CD14-positive monocyte (primary cell): Measurements from ENCODE around the gene YES1. TPM values are rescaled to one million over a fixed set of nuclear protein-coding genes. Genes with fewer than 3 reads are reported as not detected.
A peak's percentile ranks its signal among the peaks of the same experiment; 100 is the strongest.

Source experiments
- DNase-seq, 3 donors: peaks; one replicate each; pipeline ENCODE4 v3.0.0-alpha.2; 2011 to 2022
- H2AFZ ChIP-seq: 2 replicates; pipeline ENCODE4 v1.6.0; 2012; ENCODE audit warnings: mild to moderate bottlenecking, low read depth, low read length, inconsistent platforms; ENCODE audit not compliant: insufficient read depth, poor library complexity, severe bottlenecking
- H3K27ac ChIP-seq, 2 donors: 1 replicate in 1 of 2; 2 replicates in 1 of 2; pipeline ENCODE4 v1.5.1; 2012 to 2013; ENCODE audit warnings: low read length in 2 of 2, control low read depth in 1 of 2, inconsistent platforms in 1 of 2, low read depth in 1 of 2, mild to moderate bottlenecking in 1 of 2
- H3K27me3 ChIP-seq, 2 donors: one replicate each; pipeline versions ENCODE4 v1.6.0 to v1.6.1; 2011 to 2013; ENCODE audit warnings: low read length in 2 of 2; ENCODE audit not compliant: control insufficient read depth in 2 of 2, insufficient read depth in 2 of 2
- H3K36me3 ChIP-seq, 2 donors: replicated peaks in 1 of 2; 1 replicate in 1 of 2; 2 replicates in 1 of 2; pipeline versions ENCODE4 v1.5.1 to v1.6.1; 2012 to 2013; ENCODE audit warnings: low read length in 2 of 2, control low read depth in 1 of 2, inconsistent platforms in 1 of 2, mild to moderate bottlenecking in 1 of 2; ENCODE audit not compliant: insufficient read depth in 2 of 2, control insufficient read depth in 1 of 2
- H3K4me1 ChIP-seq, 2 donors: 1 replicate in 1 of 2; 2 replicates in 1 of 2; pipeline versions ENCODE4 v1.5.1 to v1.6.1; 2012 to 2013; ENCODE audit warnings: low read length in 2 of 2, control low read depth in 1 of 2, inconsistent platforms in 1 of 2, mild to moderate bottlenecking in 1 of 2, moderate library complexity in 1 of 2; ENCODE audit not compliant: insufficient read depth in 2 of 2, control insufficient read depth in 1 of 2
- H3K4me2 ChIP-seq: replicated peaks from 2 replicates; pipeline ENCODE3; 2012; ENCODE audit warnings: low read length, moderate library complexity, mild to moderate bottlenecking; ENCODE audit not compliant: poor library complexity, severe bottlenecking; ENCODE audit errors: extremely low read depth
- H3K4me3 ChIP-seq, 3 experiments: fragments of 200-600 bp in 1 of 3; sonication (generic) in 1 of 3; replicated peaks in 1 of 3; 1 replicate in 2 of 3; 2 replicates in 1 of 3; pipeline ENCODE4 v1.5.1; 2011 to 2013; ENCODE audit warnings: low read length in 3 of 3, mild to moderate bottlenecking in 3 of 3, control low read depth in 2 of 3, low read depth in 2 of 3, inconsistent platforms in 1 of 3, moderate library complexity in 1 of 3
- H3K79me2 ChIP-seq: 2 replicates; pipeline ENCODE4 v1.6.0; 2012; ENCODE audit warnings: mild to moderate bottlenecking, control low read depth, inconsistent platforms, low read length, moderate library complexity; ENCODE audit not compliant: insufficient read depth
- H3K9ac ChIP-seq: 2 replicates; pipeline ENCODE4 v1.6.0; 2017; ENCODE audit warnings: low read length, mild to moderate bottlenecking; ENCODE audit not compliant: insufficient read depth, poor library complexity, severe bottlenecking
- H3K9me3 ChIP-seq, 2 donors: replicated peaks in 1 of 2; 1 replicate in 1 of 2; 2 replicates in 1 of 2; pipeline versions ENCODE4 v1.5.1 to v1.6.1; 2012 to 2013; ENCODE audit warnings: low read length in 2 of 2, control low read depth in 1 of 2; ENCODE audit not compliant: control insufficient read depth in 1 of 2, insufficient read depth in 1 of 2
- H4K20me1 ChIP-seq: 2 replicates; pipeline ENCODE4 v1.6.0; 2012; ENCODE audit warnings: mild to moderate bottlenecking, low read length, control low read depth, moderate library complexity; ENCODE audit not compliant: insufficient read depth
- H3K27ac Mint-ChIP-seq, 7 donors: one replicate each; pipeline ENCODE4 v1.8.0; 2020; ENCODE audit warnings: mild to moderate bottlenecking in 7 of 7, mixed read lengths in 7 of 7, moderate library complexity in 6 of 7, inconsistent platforms in 2 of 7
- H3K27me3 Mint-ChIP-seq, 3 donors: one replicate each; pipeline ENCODE4 v1.8.0; 2021 to 2022; ENCODE audit warnings: low read depth in 3 of 3, mild to moderate bottlenecking in 3 of 3, mixed read lengths in 3 of 3, moderate library complexity in 3 of 3, inconsistent platforms in 1 of 3
- H3K36me3 Mint-ChIP-seq, 2 donors: one replicate each; pipeline ENCODE4 v1.8.0; 2020; ENCODE audit warnings: mixed read lengths in 2 of 2, inconsistent platforms in 1 of 2, mild to moderate bottlenecking in 1 of 2
- H3K4me1 Mint-ChIP-seq: one replicate; pipeline ENCODE4 v1.8.0; 2020; ENCODE audit warnings: mild to moderate bottlenecking, mixed read lengths
- H3K4me3 Mint-ChIP-seq, 2 donors: one replicate each; pipeline ENCODE4 v1.8.0; 2020; ENCODE audit warnings: mild to moderate bottlenecking in 2 of 2, mixed read lengths in 2 of 2, moderate library complexity in 1 of 2
- H3K9me3 Mint-ChIP-seq, 7 donors: one replicate each; pipeline ENCODE4 v1.8.0; 2020 to 2022; ENCODE audit warnings: mixed read lengths in 7 of 7, mild to moderate bottlenecking in 6 of 7, moderate library complexity in 6 of 7, inconsistent platforms in 2 of 7
- CTCF ChIP-seq: fragments of 200-600 bp; IDR thresholded peaks from one replicate; pipeline ENCODE4 v1.8.0; 2022; ENCODE audit warnings: antibody characterized with exemption, mild to moderate bottlenecking
- WGBS: methylation state at CpG from one replicate; pipeline ENCODE4 v1.1.5; 2013; ENCODE audit warnings: missing lambda C conversion rate; ENCODE audit not compliant: insufficient coverage; 5-methylcytosine and 5-hydroxymethylcytosine counted together
- intact Hi-C, 2 donors: fragments of 100-400 bp; cut with micrococcal nuclease; formaldehyde crosslinking; loops; one replicate each; pipeline versions ENCODE4 v1.15.0 to v1.15.1; 2023
- polyA plus RNA-seq, 3 donors: library from polyadenylated mRNA; depleted of rRNA in 1 of 3; unstranded in 2 of 3; stranded (reverse) in 1 of 3; fragments of 300-500 nt in 2 of 3; fragments of >200 nt in 1 of 3; fragmentation: Illumina TruSeq in 2 of 3; gene quantifications; 1 replicate in 2 of 3; 2 replicates in 1 of 3; pipeline ENCODE4 v1.2.3, GENCODE V29; 2012 to 2021

YES1 gene
- polyA plus RNA-seq, 3 donors, result not detected

- no peak overlapping the region for H3K4me3 Mint-ChIP-seq
Measured at GRCh38 chr18:708096-708495, 103.9 kb downstream of the YES1 start.

GRCh38 chr18:706405-706804 lies 105.6 kb downstream of the YES1 start:
- TF ChIP-seq CTCF, result no peak
- Histone ChIP-seq H3K27me3 (no peaks in the 10 kb centered on the region), H3K79me2 (peaks cover 18% of the 10 kb centered on the region), H3K4me2 (no peak overlapping the region), H3K4me1 (peaks cover 8 to 11% of the 10 kb centered on the region in 2 donors), H4K20me1 (no peaks in the 10 kb centered on the region), H3K36me3 (no peaks in the 10 kb centered on the region), H3K9me3 (no peaks in the 10 kb centered on the region), H3K27ac (no peak overlapping the region), H2AFZ (no peak overlapping the region), H3K9ac (no peak overlapping the region), H3K4me3 (no peak overlapping the region)
- no peak overlapping the region for H3K4me3 Mint-ChIP-seq
- H3K9me3 Mint-ChIP-seq, result peaks cover 0 to 3% (median 0%) of the 10 kb centered on the region in 7 donors
- H3K4me1 Mint-ChIP-seq, result peaks cover 16% of the 10 kb centered on the region
- H3K27ac Mint-ChIP-seq, result peak overlapping the region in 3 of 7 donors; percentile 9 to 83 (median 29)
- DNase-seq, result peak in 1 of 3 donors; percentile 36
- WGBS, result 93% methylated on average over 6 of the region's 8 CpGs
- H3K27me3 Mint-ChIP-seq, result peaks cover 1 to 3% (median 2%) of the 10 kb centered on the region in 3 donors
- peaks cover 40 to 43% of the 10 kb centered on the region in 2 donors for H3K36me3 Mint-ChIP-seq
- intact Hi-C loops, result no loop called here

More at GRCh38 chr18:708096-708495, 103.9 kb downstream of the YES1 start:
- Mint-ChIP-seq H3K9me3 (peaks cover 0 to 5% (median 3%) of the 10 kb centered on the region in 7 donors), H3K27me3 (peaks cover 8 to 16% (median 9%) of the 10 kb centered on the region in 3 donors), H3K36me3 (peaks cover 38 to 40% of the 10 kb centered on the region in 2 donors), H3K27ac (peak overlapping the region in 1 of 7 donors; percentile 46), H3K4me1 (peaks cover 15% of the 10 kb centered on the region)
- no peak overlapping the region for H3K9ac ChIP-seq
- peaks cover 0 to 5% of the 10 kb centered on the region in 2 donors for H3K27me3 ChIP-seq
- 100% methylated on average over 7 of the region's 10 CpGs for WGBS
- DNase-seq, result no peak
- H3K4me2 ChIP-seq, result no peak overlapping the region
- intact Hi-C loops, result no loop called here
- H4K20me1 ChIP-seq, result no peaks in the 10 kb centered on the region
- H2AFZ ChIP-seq, result no peak overlapping the region
- no peak overlapping the region for H3K4me3 ChIP-seq
- H3K4me1 ChIP-seq, result peaks cover 12 to 14% of the 10 kb centered on the region in 2 donors
- TF ChIP-seq CTCF, result no peak
- H3K27ac ChIP-seq, result no peak overlapping the region
- H3K79me2 ChIP-seq, result peaks cover 19% of the 10 kb centered on the region
- peaks cover 0 to 5% of the 10 kb centered on the region in 2 donors for H3K9me3 ChIP-seq
- H3K36me3 ChIP-seq, result no peaks in the 10 kb centered on the region
